ENCODE measurements around the gene WDR70.
"Not testable (repeated sequence)": the region's sequence is repeated elsewhere in the genome, so short reads cannot be mapped to it uniquely, and the experiment has no call there.

DNA sequence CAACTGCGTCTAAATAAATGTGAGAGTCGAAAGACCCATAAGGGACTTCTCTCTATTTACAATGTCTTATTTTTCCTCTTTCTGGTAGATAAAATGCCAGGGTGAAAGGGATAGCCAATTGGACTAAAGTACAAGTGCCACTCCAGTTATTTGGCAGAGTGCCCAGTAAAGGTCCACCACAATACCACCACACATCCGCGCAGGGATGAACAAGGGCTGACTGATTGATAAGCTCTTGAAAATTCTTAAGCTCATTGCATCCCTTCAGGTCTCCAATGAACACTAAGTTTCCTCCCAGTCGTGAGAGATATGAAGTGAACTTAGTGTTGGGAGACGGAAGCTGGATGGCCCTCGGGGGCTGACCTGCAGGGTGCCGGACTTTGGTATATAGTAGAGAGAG lies 402.3 kb downstream of the WDR70 start:
- TF ChIP-seq, protein P1, sequence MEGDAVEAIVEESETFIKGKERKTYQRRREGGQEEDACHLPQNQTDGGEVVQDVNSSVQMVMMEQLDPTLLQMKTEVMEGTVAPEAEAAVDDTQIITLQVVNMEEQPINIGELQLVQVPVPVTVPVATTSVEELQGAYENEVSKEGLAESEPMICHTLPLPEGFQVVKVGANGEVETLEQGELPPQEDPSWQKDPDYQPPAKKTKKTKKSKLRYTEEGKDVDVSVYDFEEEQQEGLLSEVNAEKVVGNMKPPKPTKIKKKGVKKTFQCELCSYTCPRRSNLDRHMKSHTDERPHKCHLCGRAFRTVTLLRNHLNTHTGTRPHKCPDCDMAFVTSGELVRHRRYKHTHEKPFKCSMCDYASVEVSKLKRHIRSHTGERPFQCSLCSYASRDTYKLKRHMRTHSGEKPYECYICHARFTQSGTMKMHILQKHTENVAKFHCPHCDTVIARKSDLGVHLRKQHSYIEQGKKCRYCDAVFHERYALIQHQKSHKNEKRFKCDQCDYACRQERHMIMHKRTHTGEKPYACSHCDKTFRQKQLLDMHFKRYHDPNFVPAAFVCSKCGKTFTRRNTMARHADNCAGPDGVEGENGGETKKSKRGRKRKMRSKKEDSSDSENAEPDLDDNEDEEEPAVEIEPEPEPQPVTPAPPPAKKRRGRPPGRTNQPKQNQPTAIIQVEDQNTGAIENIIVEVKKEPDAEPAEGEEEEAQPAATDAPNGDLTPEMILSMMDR (IDR thresholded peaks at IDR 0.05): not testable (repeated sequence)
- TF ChIP-seq POLR2A (IDR thresholded peaks at IDR 0.05): not testable (repeated sequence)

Data from Peyer's patch (tissue), 4 donors.